ENCODE data around the gene PTMS.

The PTMS gene

GRCh38 chr12:6724409-6724797 lies 41.8 kb upstream of the PTMS start:
- H3K27ac ChIP-seq (ENCODE audit: poor library complexity, severe bottlenecking): peak overlapping the region; percentile 70
- peaks cover 8% of the 10 kb centered on the region for H3K4me1 ChIP-seq (ENCODE audit: insufficient read depth, poor library complexity, severe bottlenecking)
- no peaks in the 10 kb centered on the region for H3K27me3 ChIP-seq (ENCODE audit: insufficient read depth, poor library complexity, severe bottlenecking)
- no peaks in the 10 kb centered on the region for H3K9me3 ChIP-seq (ENCODE audit: severe bottlenecking)
- H3K36me3 ChIP-seq (ENCODE audit: low read depth): peaks cover 17% of the 10 kb centered on the region
- peak; percentile 7 for ATAC-seq (ENCODE audit: low read depth)
- DNase-seq (ENCODE audit: low spot score): no peak
- peak overlapping the region; percentile 52 for H3K4me3 ChIP-seq (ENCODE audit: severe bottlenecking)
- no peak for TF ChIP-seq CTCF (IDR thresholded peaks at IDR 0.05; ENCODE audit: poor library complexity, severe bottlenecking)

DNA sequence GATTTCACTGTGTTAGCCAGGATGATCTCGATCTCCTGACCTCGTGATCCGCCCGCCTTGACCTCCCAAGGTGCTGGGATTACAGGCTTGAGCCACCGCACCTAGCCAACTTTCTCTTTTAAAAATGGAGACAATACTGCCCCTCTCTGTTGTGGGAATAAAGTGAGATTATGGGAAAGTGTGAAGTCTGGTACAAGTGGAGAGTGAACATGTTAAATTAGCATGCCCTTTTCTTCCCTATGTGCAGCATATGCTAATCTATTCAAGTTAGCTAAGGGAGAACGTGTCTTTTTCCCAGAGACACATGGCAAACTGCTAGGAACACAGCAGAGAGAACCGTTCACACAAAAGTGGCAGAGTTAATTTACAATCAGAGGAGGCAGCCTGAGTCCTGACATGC lies 40.8 kb upstream of the PTMS start:
- DNase-seq (ENCODE audit: low spot score) (no peak), ATAC-seq (ENCODE audit: low read depth) (no peak)
- no peak for TF ChIP-seq CTCF (IDR thresholded peaks at IDR 0.05; ENCODE audit: poor library complexity, severe bottlenecking)
- H3K4me3 ChIP-seq (ENCODE audit: severe bottlenecking): no peak overlapping the region
- no peaks in the 10 kb centered on the region for H3K27me3 ChIP-seq (ENCODE audit: insufficient read depth, poor library complexity, severe bottlenecking)
- peaks cover 8% of the 10 kb centered on the region for H3K4me1 ChIP-seq (ENCODE audit: insufficient read depth, poor library complexity, severe bottlenecking)
- H3K9me3 ChIP-seq (ENCODE audit: severe bottlenecking): no peaks in the 10 kb centered on the region
- H3K36me3 ChIP-seq (ENCODE audit: low read depth): peaks cover 20% of the 10 kb centered on the region
- peak overlapping the region; percentile 70 for H3K27ac ChIP-seq (ENCODE audit: poor library complexity, severe bottlenecking)

DNA sequence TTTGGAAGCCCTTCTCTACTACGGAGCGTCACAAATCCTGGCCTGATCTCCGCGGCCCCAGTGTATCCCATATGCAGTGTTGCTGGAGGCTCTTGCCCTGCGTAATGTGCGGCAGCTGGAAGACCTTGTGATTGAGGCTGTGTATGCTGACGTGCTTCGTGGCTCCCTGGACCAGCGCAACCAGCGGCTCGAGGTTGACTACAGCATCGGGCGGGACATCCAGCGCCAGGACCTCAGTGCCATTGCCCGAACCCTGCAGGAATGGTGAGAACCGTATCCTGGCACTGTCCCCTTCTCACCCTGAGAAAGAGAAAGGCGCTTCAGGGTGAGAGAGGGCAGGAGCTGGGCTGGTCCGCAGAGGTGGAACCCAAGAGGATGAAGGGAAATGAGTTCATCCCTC lies 37.0 kb upstream of the PTMS start:
- Histone ChIP-seq H3K4me3 (ENCODE audit: severe bottlenecking) (no peak overlapping the region), H3K9me3 (ENCODE audit: severe bottlenecking) (no peaks in the 10 kb centered on the region), H3K27me3 (ENCODE audit: insufficient read depth, poor library complexity, severe bottlenecking) (no peaks in the 10 kb centered on the region), H3K36me3 (ENCODE audit: low read depth) (peaks cover 29% of the 10 kb centered on the region), H3K27ac (ENCODE audit: poor library complexity, severe bottlenecking) (no peak overlapping the region), H3K4me1 (ENCODE audit: insufficient read depth, poor library complexity, severe bottlenecking) (peaks cover 5% of the 10 kb centered on the region)
- no peak for TF ChIP-seq CTCF (IDR thresholded peaks at IDR 0.05; ENCODE audit: poor library complexity, severe bottlenecking)
- no peak for ATAC-seq (ENCODE audit: low read depth)
- DNase-seq (ENCODE audit: low spot score): no peak

GRCh38 chr12:6730169-6730568 lies 36.0 kb upstream of the PTMS start:
- H3K36me3 ChIP-seq (ENCODE audit: low read depth): peaks cover 29% of the 10 kb centered on the region
- no peak overlapping the region for H3K27ac ChIP-seq (ENCODE audit: poor library complexity, severe bottlenecking)
- ATAC-seq (ENCODE audit: low read depth) (no peak), DNase-seq (ENCODE audit: low spot score) (no peak)
- H3K4me3 ChIP-seq (ENCODE audit: severe bottlenecking): no peak overlapping the region
- no peaks in the 10 kb centered on the region for H3K4me1 ChIP-seq (ENCODE audit: insufficient read depth, poor library complexity, severe bottlenecking)
- H3K9me3 ChIP-seq (ENCODE audit: severe bottlenecking): no peaks in the 10 kb centered on the region
- TF ChIP-seq CTCF (IDR thresholded peaks at IDR 0.05; ENCODE audit: poor library complexity, severe bottlenecking): no peak
- H3K27me3 ChIP-seq (ENCODE audit: insufficient read depth, poor library complexity, severe bottlenecking): no peaks in the 10 kb centered on the region

DNA sequence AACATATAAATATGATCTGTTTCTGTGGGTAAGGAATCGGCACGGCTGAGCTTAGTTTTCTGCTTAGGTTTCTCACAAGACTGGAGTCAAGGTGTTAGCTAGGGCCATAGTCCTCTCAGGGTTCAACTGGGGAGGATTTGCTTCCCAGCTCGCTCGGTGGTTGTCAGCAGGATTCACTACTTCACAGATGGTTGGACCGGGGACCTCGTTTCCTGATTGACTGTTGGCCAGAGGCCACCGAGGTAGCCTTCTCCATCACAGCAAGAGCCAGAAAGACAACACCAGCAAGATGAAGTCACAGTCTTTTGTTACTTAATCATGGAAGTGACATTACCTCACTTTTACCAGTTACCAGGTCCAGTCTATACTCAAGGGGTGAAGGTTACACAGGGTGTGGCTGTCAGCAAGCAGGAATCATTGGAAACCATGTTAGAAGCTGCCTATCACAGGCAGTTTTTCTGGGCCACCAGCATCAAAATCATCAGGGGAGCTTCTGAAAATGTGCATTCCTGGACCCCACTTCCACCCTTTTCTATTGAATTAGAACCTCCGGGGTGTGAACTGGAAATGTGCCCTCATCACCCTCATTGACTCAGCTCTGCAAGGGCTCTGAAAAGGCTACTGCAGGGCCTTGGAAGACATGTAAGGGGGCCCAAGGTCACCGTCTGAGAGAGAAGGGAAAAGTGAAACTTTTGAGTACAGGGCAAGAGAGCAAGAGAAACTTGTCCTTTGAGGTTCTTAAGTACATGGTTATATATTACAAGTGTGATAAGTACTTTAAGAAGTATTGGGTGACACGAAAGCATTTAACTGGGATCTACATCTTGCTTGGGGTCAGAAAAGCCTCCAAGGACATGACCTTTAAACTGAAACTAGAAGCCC lies 31.4 kb upstream of the PTMS start:
- peaks cover 13% of the 10 kb centered on the region for H3K36me3 ChIP-seq (ENCODE audit: low read depth)
- H3K27me3 ChIP-seq (ENCODE audit: insufficient read depth, poor library complexity, severe bottlenecking): no peaks in the 10 kb centered on the region
- peaks cover 6% of the 10 kb centered on the region for H3K4me1 ChIP-seq (ENCODE audit: insufficient read depth, poor library complexity, severe bottlenecking)
- peak overlapping the region; percentile 60 for H3K27ac ChIP-seq (ENCODE audit: poor library complexity, severe bottlenecking)
- ATAC-seq (ENCODE audit: low read depth) (no peak), DNase-seq (ENCODE audit: low spot score) (no peak)
- no peak for TF ChIP-seq CTCF (IDR thresholded peaks at IDR 0.05; ENCODE audit: poor library complexity, severe bottlenecking)
- H3K9me3 ChIP-seq (ENCODE audit: severe bottlenecking): no peaks in the 10 kb centered on the region
- H3K4me3 ChIP-seq (ENCODE audit: severe bottlenecking): no peak overlapping the region
